Trophoblast cell (in vitro differentiated cells and primary cell): Measurements from ENCODE around the gene TIMP3.

Experiments
- DNase-seq, 2 donors: peaks; one replicate each; pipeline ENCODE4 v3.0.0-alpha.2; 2016
- H2AFZ ChIP-seq: 2 replicates; pipeline ENCODE4 v1.6.1; 2013; ENCODE audit warnings: low read length, moderate library complexity, mild to moderate bottlenecking; ENCODE audit not compliant: insufficient read depth, poor library complexity
- H2AK5ac ChIP-seq: 2 replicates; pipeline ENCODE4 v1.6.1; 2013; ENCODE audit warnings: mild to moderate bottlenecking, low read length
- H2BK120ac ChIP-seq: 2 replicates; pipeline ENCODE4 v1.6.1; 2013; ENCODE audit warnings: low read length, mild to moderate bottlenecking, moderate library complexity; ENCODE audit not compliant: insufficient read depth, poor library complexity
- H2BK12ac ChIP-seq: 2 replicates; pipeline ENCODE4 v1.6.1; 2013; ENCODE audit warnings: mild to moderate bottlenecking, low read length, moderate library complexity
- H2BK5ac ChIP-seq: 2 replicates; pipeline ENCODE4 v1.6.1; 2013; ENCODE audit warnings: low read length, low read depth, moderate library complexity, mild to moderate bottlenecking; ENCODE audit not compliant: poor library complexity
- H3K14ac ChIP-seq: 2 replicates; pipeline ENCODE4 v1.6.1; 2013; ENCODE audit warnings: mild to moderate bottlenecking, low read length
- H3K18ac ChIP-seq: 2 replicates; pipeline ENCODE4 v1.6.1; 2013; ENCODE audit warnings: mild to moderate bottlenecking, low read length
- H3K23ac ChIP-seq: 2 replicates; pipeline ENCODE4 v1.6.1; 2013; ENCODE audit warnings: low read length
- H3K27ac ChIP-seq: 2 replicates; pipeline ENCODE4 v1.5.1; 2013; ENCODE audit warnings: low read depth, mild to moderate bottlenecking, inconsistent platforms, low read length, moderate library complexity
- H3K27me3 ChIP-seq: 2 replicates; pipeline ENCODE4 v1.6.1; 2013; ENCODE audit warnings: inconsistent platforms, mild to moderate bottlenecking, low read length, moderate library complexity; ENCODE audit not compliant: insufficient read depth
- H3K36me3 ChIP-seq, 2 experiments: 1 replicate in 1 of 2; 2 replicates in 1 of 2; pipeline ENCODE4 v1.6.1; 2013; ENCODE audit warnings: low read length in 2 of 2, mild to moderate bottlenecking in 2 of 2, moderate library complexity in 1 of 2; ENCODE audit not compliant: insufficient read depth in 2 of 2, control insufficient read depth in 1 of 2
- H3K4ac ChIP-seq: 2 replicates; pipeline ENCODE4 v1.6.1; 2013; ENCODE audit warnings: low read depth, mild to moderate bottlenecking, low read length, moderate library complexity
- H3K4me1 ChIP-seq, 2 experiments: 1 replicate in 1 of 2; 2 replicates in 1 of 2; pipeline ENCODE4 v1.6.1; 2013; ENCODE audit warnings: low read length in 2 of 2, mild to moderate bottlenecking in 2 of 2, moderate library complexity in 1 of 2; ENCODE audit not compliant: insufficient read depth in 2 of 2, control insufficient read depth in 1 of 2
- H3K4me2 ChIP-seq: 2 replicates; pipeline ENCODE4 v1.6.1; 2013; ENCODE audit warnings: inconsistent platforms, mild to moderate bottlenecking, low read length, moderate library complexity
- H3K4me3 ChIP-seq: 2 replicates; pipeline ENCODE4 v1.5.1; 2013; ENCODE audit warnings: mild to moderate bottlenecking, low read depth, low read length, inconsistent platforms
- H3K79me1 ChIP-seq: one replicate; pipeline ENCODE4 v1.6.1; 2013; ENCODE audit warnings: low read length
- H3K79me2 ChIP-seq: 2 replicates; pipeline ENCODE4 v1.6.1; 2013; ENCODE audit warnings: low read length, mild to moderate bottlenecking; ENCODE audit not compliant: control insufficient read depth, insufficient read depth, poor library complexity
- H3K9ac ChIP-seq: 2 replicates; pipeline ENCODE4 v1.6.1; 2013; ENCODE audit warnings: mild to moderate bottlenecking, low read length
- H3K9me3 ChIP-seq: 2 replicates; pipeline ENCODE4 v1.6.1; 2013; ENCODE audit warnings: low read depth, mild to moderate bottlenecking, control low read depth, inconsistent platforms, low read length; ENCODE audit not compliant: insufficient read depth
- H4K12ac ChIP-seq: 2 replicates; pipeline ENCODE4 v1.6.1; 2013; ENCODE audit warnings: low read depth, mild to moderate bottlenecking, low read length, moderate library complexity
- H4K8ac ChIP-seq: 2 replicates; pipeline ENCODE4 v1.6.1; 2013; ENCODE audit warnings: low read depth, mild to moderate bottlenecking, low read length, moderate library complexity
- H4K91ac ChIP-seq: one replicate; pipeline ENCODE4 v1.6.1; 2013; ENCODE audit warnings: low read depth, mild to moderate bottlenecking, low read length, moderate library complexity
- WGBS: extraction: QIAGEN DNeasy Blood & Tissue Kit; methylation state at CpG from one replicate; pipeline ENCODE4 v1.1.7; 2013; ENCODE audit warnings: missing lambda C conversion rate; ENCODE audit not compliant: insufficient read length, insufficient coverage; ENCODE audit errors: extremely low coverage; 5-methylcytosine and 5-hydroxymethylcytosine counted together

Gene TIMP3

DNA sequence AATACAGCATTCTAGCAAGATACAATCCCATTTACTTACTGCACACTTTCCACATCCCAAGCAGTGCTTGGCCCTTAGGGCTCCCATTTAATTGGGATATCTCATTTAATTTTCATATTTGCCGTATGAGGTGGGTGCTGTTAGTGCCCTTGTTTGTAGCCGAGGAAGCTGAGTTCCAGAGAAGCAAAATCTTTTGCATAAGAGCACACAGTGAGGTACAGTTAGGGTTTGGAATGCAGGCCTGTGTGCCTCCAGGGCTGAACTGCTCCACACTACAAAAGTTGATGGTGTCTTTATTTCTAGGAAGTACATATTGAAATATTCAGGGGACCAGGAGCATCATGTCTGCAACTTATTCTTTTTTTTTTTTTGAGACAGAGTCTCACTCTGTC is 15.5 kb upstream of the TIMP3 start:
- peak overlapping the region; percentile 95 for H2BK120ac ChIP-seq
- peak overlapping the region; percentile 68 for H2BK5ac ChIP-seq
- H3K4me2 ChIP-seq: peak overlapping the region; percentile 24
- H3K9me3 ChIP-seq: no peaks in the 10 kb centered on the region
- peaks cover 2% of the 10 kb centered on the region for H3K79me2 ChIP-seq
- H3K4me3 ChIP-seq: no peak overlapping the region
- H4K91ac ChIP-seq: peak overlapping the region; percentile 72
- no peak overlapping the region for H3K9ac ChIP-seq
- H2AK5ac ChIP-seq: no peak overlapping the region
- peak overlapping the region; percentile 45 for H2BK12ac ChIP-seq
- DNase-seq: peak in 1 of 2 donors; percentile 29
- no peak overlapping the region for H3K23ac ChIP-seq
- H3K79me1 ChIP-seq: peaks cover 46% of the 10 kb centered on the region
- WGBS: no CpG with 5 or more reads among the region's 2 CpGs
- no peaks in the 10 kb centered on the region for H3K36me3 ChIP-seq
- H3K18ac ChIP-seq: no peak overlapping the region
- peak overlapping the region; percentile 27 for H3K14ac ChIP-seq
- no peak overlapping the region for H3K4ac ChIP-seq
- no peak overlapping the region for H4K12ac ChIP-seq
- no peak overlapping the region for H2AFZ ChIP-seq
- H3K27me3 ChIP-seq: no peaks in the 10 kb centered on the region
- peak overlapping the region; percentile 36 for H4K8ac ChIP-seq
- peaks cover 19 to 37% of the 10 kb centered on the region in 2 experiments for H3K4me1 ChIP-seq
- H3K27ac ChIP-seq: peak overlapping the region; percentile 98

GRCh38 chr22:32788904-32789624 is 12.4 kb upstream of the TIMP3 start:
- Histone ChIP-seq H3K4ac (peak overlapping the region; percentile 85), H4K12ac (no peak overlapping the region), H4K8ac (peak overlapping the region; percentile 88), H3K27ac (peak overlapping the region; percentile 94), H3K9ac (no peak overlapping the region), H3K4me3 (no peak overlapping the region), H2AFZ (peak overlapping the region; percentile 66), H3K27me3 (no peaks in the 10 kb centered on the region), H3K4me1 (peaks cover 13 to 26% of the 10 kb centered on the region in 2 experiments), H3K79me1 (peaks cover 32% of the 10 kb centered on the region), H3K4me2 (no peak overlapping the region), H2AK5ac (peak overlapping the region; percentile 99), H3K23ac (no peak overlapping the region), H2BK12ac (peak overlapping the region; percentile 99), H2BK120ac (peak overlapping the region; percentile 98), H3K14ac (peak overlapping the region; percentile 97), H3K79me2 (peaks cover 2% of the 10 kb centered on the region), H4K91ac (peak overlapping the region; percentile 99), H3K18ac (peak overlapping the region; percentile 95), H3K9me3 (no peaks in the 10 kb centered on the region), H3K36me3 (no peaks in the 10 kb centered on the region), H2BK5ac (peak overlapping the region; percentile 98)
- WGBS: no CpG with 5 or more reads among the region's 6 CpGs
- DNase-seq: peak; percentile 51 to 83

DNA sequence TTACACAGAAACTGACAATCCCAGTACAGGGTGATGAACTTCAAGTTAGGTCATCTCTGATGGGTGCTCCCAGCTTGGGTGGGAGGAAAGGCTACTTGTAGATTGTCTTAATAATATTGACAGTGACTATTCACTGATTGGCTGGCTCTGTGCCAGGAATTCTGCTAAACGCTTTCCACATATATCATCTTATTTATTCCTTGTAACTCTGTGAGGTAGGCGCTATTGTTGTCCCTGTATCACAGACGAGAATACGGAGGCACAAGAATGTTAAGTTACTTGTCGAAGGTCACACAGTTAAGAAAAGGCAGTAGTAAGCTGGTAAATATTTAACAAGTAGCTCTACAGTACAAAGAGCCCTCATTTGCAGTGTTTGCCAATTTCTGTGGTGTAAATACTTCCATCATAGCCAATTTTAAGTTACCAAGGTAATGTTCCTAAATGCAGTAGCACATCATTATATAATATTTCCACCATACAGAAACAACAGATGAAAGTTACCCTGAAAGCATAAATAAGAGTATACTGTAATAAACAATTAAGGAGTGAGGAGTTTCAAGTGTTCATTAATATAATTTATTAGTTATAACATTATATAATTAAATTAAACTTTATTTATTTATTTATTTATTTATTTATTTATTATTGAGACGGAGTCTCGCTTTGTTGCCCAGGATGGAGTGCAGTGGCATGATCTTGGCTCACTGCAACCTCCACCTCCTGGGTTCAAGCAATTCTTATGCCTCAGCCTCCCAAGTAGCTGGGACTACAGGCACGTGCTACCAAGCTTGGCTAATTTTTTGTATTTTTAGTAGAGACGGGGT is 11.5 kb upstream of the TIMP3 start:
- Histone ChIP-seq H2BK5ac (peak overlapping the region; percentile 84), H3K4ac (peak overlapping the region; percentile 58), H2AFZ (no peak overlapping the region), H2BK12ac (peak overlapping the region; percentile 97), H3K9ac (no peak overlapping the region), H3K18ac (peak overlapping the region; percentile 35), H3K14ac (peak overlapping the region; percentile 72), H3K27ac (peak overlapping the region; percentile 94), H3K79me2 (peaks cover 2% of the 10 kb centered on the region), H4K91ac (peak overlapping the region; percentile 65), H4K8ac (peak overlapping the region; percentile 64), H3K4me2 (no peak overlapping the region), H3K4me3 (no peak overlapping the region), H3K79me1 (peaks cover 26% of the 10 kb centered on the region), H4K12ac (no peak overlapping the region), H3K9me3 (no peaks in the 10 kb centered on the region), H2AK5ac (peak overlapping the region; percentile 90), H3K23ac (no peak overlapping the region), H2BK120ac (peak overlapping the region; percentile 91), H3K27me3 (no peaks in the 10 kb centered on the region), H3K36me3 (no peaks in the 10 kb centered on the region), H3K4me1 (peaks cover 7 to 19% of the 10 kb centered on the region in 2 experiments)
- no CpG with 5 or more reads among the region's 9 CpGs for WGBS
- DNase-seq: peak in 1 of 2 donors; percentile 19

- Histone ChIP-seq H3K18ac (no peak overlapping the region), H4K8ac (no peak overlapping the region), H3K4ac (no peak overlapping the region), H3K4me3 (no peak overlapping the region), H2BK120ac (no peak overlapping the region), H2AFZ (no peak overlapping the region), H3K79me2 (peaks cover 2% of the 10 kb centered on the region), H3K4me2 (no peak overlapping the region), H3K79me1 (peaks cover 24% of the 10 kb centered on the region), H3K27ac (no peak overlapping the region), H3K9me3 (no peaks in the 10 kb centered on the region), H4K12ac (no peak overlapping the region), H3K27me3 (no peaks in the 10 kb centered on the region), H2AK5ac (peak overlapping the region; percentile 0), H3K14ac (no peak overlapping the region), H3K4me1 (peaks cover 3 to 14% of the 10 kb centered on the region in 2 experiments), H2BK12ac (peak overlapping the region; percentile 25), H2BK5ac (no peak overlapping the region), H3K36me3 (no peaks in the 10 kb centered on the region), H3K23ac (no peak overlapping the region), H4K91ac (peak overlapping the region; percentile 3), H3K9ac (no peak overlapping the region)
- DNase-seq: no peak
- WGBS: no CpG with 5 or more reads among the region's 6 CpGs
Observed at GRCh38 chr22:32791056-32791455, 10.4 kb upstream of the TIMP3 start.
